Spleen (tissue), 7 donors: ENCODE data around the gene DGKA.

Experiments used
- POLR2A ChIP-seq, 3 donors: fragments of 450-650 bp; IDR thresholded peaks; one replicate each; pipeline ENCODE4 v1.5.1; 2017; ENCODE audit warnings: antibody characterized with exemption in 3 of 3, mild to moderate bottlenecking in 1 of 3
- POLR2AphosphoS5 ChIP-seq, 3 donors: sonication (generic); formaldehyde crosslinking; IDR thresholded peaks; one replicate each; pipeline ENCODE4 v1.5.1; 2017; ENCODE audit warnings: antibody characterized with exemption in 3 of 3
- TF ChIP-seq, protein P1 (sequence below), 11 experiments: fragments of 200-600 bp in 7 of 11; fragments of 450-650 bp in 4 of 11; sonication (generic) in 4 of 11; IDR thresholded peaks in 8 of 11; conservative IDR thresholded peaks in 3 of 11; 1 replicate in 7 of 11; 2 replicates in 4 of 11; pipeline versions ENCODE4 v1.4.0 to v1.8.0; 2016 to 2021; ENCODE audit warnings: antibody characterized with exemption in 11 of 11, inconsistent platforms in 4 of 11, mild to moderate bottlenecking in 1 of 11
- donor health status: DM: no; HTN: no; CAD: no; lungs with moderate emphysema.
- donor health status: DM: no; HTN: no; CAD: no.
- donor health status: DM: no; HTN: no; CAD: no.

DNA sequence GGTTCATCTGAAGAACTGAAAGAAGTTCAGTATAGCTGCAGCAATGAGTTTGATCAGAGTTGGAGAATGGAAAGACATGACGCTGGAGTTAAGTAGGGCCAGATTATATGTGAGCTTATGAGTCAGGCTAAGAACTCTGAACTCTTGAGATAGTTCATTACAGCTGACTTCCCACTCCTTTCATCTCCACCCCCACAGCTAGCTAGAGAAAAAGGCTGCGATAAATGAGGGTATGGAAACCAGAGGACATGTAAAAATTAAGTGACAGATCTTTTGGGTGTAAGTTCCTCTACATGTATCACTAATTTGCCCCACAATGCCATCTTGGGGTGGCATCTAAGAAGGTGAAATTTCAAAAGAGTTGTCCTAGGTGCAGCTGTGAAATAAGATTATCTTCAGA lies 31.9 kb upstream of the DGKA start:
- TF ChIP-seq, protein P1, sequence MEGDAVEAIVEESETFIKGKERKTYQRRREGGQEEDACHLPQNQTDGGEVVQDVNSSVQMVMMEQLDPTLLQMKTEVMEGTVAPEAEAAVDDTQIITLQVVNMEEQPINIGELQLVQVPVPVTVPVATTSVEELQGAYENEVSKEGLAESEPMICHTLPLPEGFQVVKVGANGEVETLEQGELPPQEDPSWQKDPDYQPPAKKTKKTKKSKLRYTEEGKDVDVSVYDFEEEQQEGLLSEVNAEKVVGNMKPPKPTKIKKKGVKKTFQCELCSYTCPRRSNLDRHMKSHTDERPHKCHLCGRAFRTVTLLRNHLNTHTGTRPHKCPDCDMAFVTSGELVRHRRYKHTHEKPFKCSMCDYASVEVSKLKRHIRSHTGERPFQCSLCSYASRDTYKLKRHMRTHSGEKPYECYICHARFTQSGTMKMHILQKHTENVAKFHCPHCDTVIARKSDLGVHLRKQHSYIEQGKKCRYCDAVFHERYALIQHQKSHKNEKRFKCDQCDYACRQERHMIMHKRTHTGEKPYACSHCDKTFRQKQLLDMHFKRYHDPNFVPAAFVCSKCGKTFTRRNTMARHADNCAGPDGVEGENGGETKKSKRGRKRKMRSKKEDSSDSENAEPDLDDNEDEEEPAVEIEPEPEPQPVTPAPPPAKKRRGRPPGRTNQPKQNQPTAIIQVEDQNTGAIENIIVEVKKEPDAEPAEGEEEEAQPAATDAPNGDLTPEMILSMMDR (IDR thresholded peaks at IDR 0.05 in 8 of 11, conservative IDR thresholded peaks at IDR 0.05 in 3 of 11), result no peak
- no peak for TF ChIP-seq POLR2A (IDR thresholded peaks at IDR 0.05)
- TF ChIP-seq POLR2AphosphoS5 (IDR thresholded peaks at IDR 0.05), result no peak
